Small intestine (tissue), 7 donors: ENCODE results near the gene TRAK1. TPM values are rescaled to one million over a fixed set of nuclear protein-coding genes. Genes with fewer than 3 reads are reported as not detected.

ENCODE experiments used
- DNase-seq, 2 donors: peaks; one replicate each; pipeline versions ENCODE4 v3.0.0 to v3.0.0-alpha.2; 2013
- FAIRE-seq: peaks from 2 replicates; lab custom pipeline; 2012; peaks lifted over from hg19 to GRCh38; lab: Jason Lieb, UNC
- H3K27ac ChIP-seq, 3 donors: one replicate each; pipeline ENCODE4 v1.5.1; 2013; ENCODE audit warnings: low read length in 2 of 3, mild to moderate bottlenecking in 2 of 3, control low read depth in 1 of 3, inconsistent platforms in 1 of 3, low read depth in 1 of 3, moderate library complexity in 1 of 3
- H3K27me3 ChIP-seq, 3 donors: one replicate each; pipeline ENCODE4 v1.6.1; 2013; ENCODE audit warnings: low read length in 3 of 3, inconsistent platforms in 1 of 3; ENCODE audit not compliant: control insufficient read depth in 3 of 3, insufficient read depth in 3 of 3
- H3K36me3 ChIP-seq, 3 donors: one replicate each; pipeline ENCODE4 v1.6.1; 2013; ENCODE audit warnings: low read length in 3 of 3, inconsistent platforms in 1 of 3, low read depth in 1 of 3, mild to moderate bottlenecking in 1 of 3, moderate library complexity in 1 of 3; ENCODE audit not compliant: control insufficient read depth in 3 of 3, insufficient read depth in 2 of 3
- H3K4me1 ChIP-seq, 3 donors: one replicate each; pipeline ENCODE4 v1.6.1; 2013; ENCODE audit warnings: low read length in 2 of 3, inconsistent platforms in 1 of 3, low read depth in 1 of 3, mild to moderate bottlenecking in 1 of 3, moderate library complexity in 1 of 3; ENCODE audit not compliant: control insufficient read depth in 3 of 3, insufficient read depth in 2 of 3
- H3K4me3 ChIP-seq, 3 donors: one replicate each; pipeline ENCODE4 v1.5.1; 2013; ENCODE audit warnings: low read length in 3 of 3, control low read depth in 1 of 3, inconsistent platforms in 1 of 3, low read depth in 1 of 3, mild to moderate bottlenecking in 1 of 3, moderate library complexity in 1 of 3
- H3K9me3 ChIP-seq, 2 donors: one replicate each; pipeline ENCODE4 v1.6.1; 2013; ENCODE audit warnings: low read depth in 1 of 2, low read length in 1 of 2; ENCODE audit not compliant: control insufficient read depth in 2 of 2, insufficient read depth in 1 of 2
- WGBS, 3 donors: extraction: QIAGEN DNeasy Blood & Tissue Kit; methylation state at CpG; one replicate each; pipeline ENCODE4 v1.1.7; 2013; 5-methylcytosine and 5-hydroxymethylcytosine counted together
- polyA plus RNA-seq, 4 donors: library from polyadenylated mRNA; stranded (reverse) in 3 of 4; unstranded in 1 of 4; fragments of 200-250 nt in 3 of 4; fragments of 120-200 nt in 1 of 4; gene quantifications; one replicate each; pipeline versions ENCODE4 v1.2.1 to v1.2.3, GENCODE V29; 2013
- donor health status: healthy with polysubstance abuse.
- donor health status: control.
- donor health status: control.
- donor health status: Bipolar disorder and iron deficiency.
- donor health status: healthy.

Gene TRAK1
- polyA plus RNA-seq, 4 donors, result 20.9 to 74.7 (median 39.8) TPM

- no peak for DNase-seq
- H3K27ac ChIP-seq, result no peak overlapping the region
- no peak for FAIRE-seq
- WGBS, 3 donors, result 90 to 100% (median 92%) methylated on average over 2 of the region's 2 CpGs
- no peaks in the 10 kb centered on the region for H3K27me3 ChIP-seq
- H3K36me3 ChIP-seq, result peaks cover 0 to 26% (median 5%) of the 10 kb centered on the region in 3 donors
- peaks cover 0 to 6% of the 10 kb centered on the region in 2 donors for H3K9me3 ChIP-seq
- H3K4me3 ChIP-seq, result no peak overlapping the region
- no peaks in the 10 kb centered on the region for H3K4me1 ChIP-seq
These were observed 4.4 kb downstream of the TRAK1 start for GRCh38 chr3:42095540-42095939.

- Histone ChIP-seq H3K36me3 (peaks cover 0 to 15% (median 5%) of the 10 kb centered on the region in 3 donors), H3K9me3 (peaks cover 0 to 1% of the 10 kb centered on the region in 2 donors), H3K27ac (no peak overlapping the region), H3K27me3 (no peaks in the 10 kb centered on the region), H3K4me1 (no peaks in the 10 kb centered on the region), H3K4me3 (no peak overlapping the region)
- DNase-seq (no peak), FAIRE-seq (no peak)
- WGBS, 3 donors, result 49 to 59% (median 57%) methylated on average over 8 of the region's 8 CpGs
These were observed 5.8 kb downstream of the TRAK1 start for GRCh38 chr3:42096796-42097565.

- Histone ChIP-seq H3K9me3 (no peaks in the 10 kb centered on the region), H3K27ac (no peak overlapping the region), H3K36me3 (peaks cover 0 to 14% (median 5%) of the 10 kb centered on the region in 3 donors), H3K27me3 (no peaks in the 10 kb centered on the region), H3K4me3 (no peak overlapping the region), H3K4me1 (no peaks in the 10 kb centered on the region)
- DNase-seq, result no peak
- FAIRE-seq, result no peak
- WGBS, 3 donors, result 90 to 91% (median 91%) methylated on average over 3 of the region's 3 CpGs
These were observed 6.4 kb downstream of the TRAK1 start for GRCh38 chr3:42097566-42097946.

GRCh38 chr3:42098171-42098570, 7.0 kb downstream of the TRAK1 start:
- no peaks in the 10 kb centered on the region for H3K9me3 ChIP-seq
- peaks cover 0 to 14% (median 5%) of the 10 kb centered on the region in 3 donors for H3K36me3 ChIP-seq
- H3K27ac ChIP-seq, result peak overlapping the region in 1 of 3 donors; percentile 1
- no peaks in the 10 kb centered on the region for H3K27me3 ChIP-seq
- H3K4me3 ChIP-seq, result no peak overlapping the region
- no peak for DNase-seq
- no peak for FAIRE-seq
- no peaks in the 10 kb centered on the region for H3K4me1 ChIP-seq
- WGBS, 3 donors, result 68 to 90% (median 85%) methylated on average over 6 of the region's 6 CpGs

- FAIRE-seq, result no peak
- Histone ChIP-seq H3K36me3 (peaks cover 0 to 14% (median 5%) of the 10 kb centered on the region in 3 donors), H3K9me3 (no peaks in the 10 kb centered on the region), H3K27ac (no peak overlapping the region), H3K4me1 (no peaks in the 10 kb centered on the region), H3K4me3 (no peak overlapping the region), H3K27me3 (no peaks in the 10 kb centered on the region)
- 75 to 83% (median 80%) methylated on average over 19 of the region's 19 CpGs for WGBS, 3 donors
- no peak for DNase-seq
These were observed 8.0 kb downstream of the TRAK1 start for GRCh38 chr3:42099020-42099765.

GRCh38 chr3:42101048-42101447, 9.9 kb downstream of the TRAK1 start:
- no peaks in the 10 kb centered on the region for H3K27me3 ChIP-seq
- no peak overlapping the region for H3K27ac ChIP-seq
- DNase-seq (no peak), FAIRE-seq (no peak)
- no peaks in the 10 kb centered on the region for H3K9me3 ChIP-seq
- no peak overlapping the region for H3K4me3 ChIP-seq
- WGBS, 3 donors, result 81 to 98% (median 85%) methylated on average over 4 of the region's 4 CpGs
- H3K4me1 ChIP-seq, result no peaks in the 10 kb centered on the region
- H3K36me3 ChIP-seq, result peaks cover 0 to 12% (median 5%) of the 10 kb centered on the region in 3 donors

- Histone ChIP-seq H3K27me3 (no peaks in the 10 kb centered on the region), H3K4me1 (no peaks in the 10 kb centered on the region), H3K27ac (no peak overlapping the region), H3K36me3 (peaks cover 0 to 12% (median 5%) of the 10 kb centered on the region in 3 donors), H3K4me3 (no peak overlapping the region), H3K9me3 (no peaks in the 10 kb centered on the region)
- WGBS, 3 donors, result 72 to 92% (median 88%) methylated on average over 1 of the region's 1 CpG
- no peak for FAIRE-seq
- no peak for DNase-seq
These were observed 10.3 kb downstream of the TRAK1 start for GRCh38 chr3:42101481-42101880.

- H3K9me3 ChIP-seq, result peaks cover 0 to 3% of the 10 kb centered on the region in 2 donors
- no peak overlapping the region for H3K4me3 ChIP-seq
- no peak overlapping the region for H3K27ac ChIP-seq
- FAIRE-seq, result no peak
- no peaks in the 10 kb centered on the region for H3K4me1 ChIP-seq
- no peak for DNase-seq
- no peaks in the 10 kb centered on the region for H3K27me3 ChIP-seq
- WGBS, 3 donors, result 61 to 83% (median 70%) methylated on average over 6 of the region's 6 CpGs
- peaks cover 0 to 10% (median 3%) of the 10 kb centered on the region in 3 donors for H3K36me3 ChIP-seq
These were observed 11.4 kb downstream of the TRAK1 start for GRCh38 chr3:42102571-42102970.
